GM23248 (cell line): ENCODE measurements around the gene ANO10. TPM values are rescaled to one million over a fixed set of nuclear protein-coding genes. Genes with fewer than 3 reads are reported as not detected.

Experiments used
- DNase-seq: peaks from one replicate; pipeline ENCODE4 v3.0.0-alpha.2; 2015
- H2AFZ ChIP-seq: fragments of 200-600 bp; sonication (generic); 2 replicates; pipeline ENCODE4 v1.6.1; 2016; ENCODE audit warnings: antibody characterized with exemption
- H3F3A ChIP-seq: fragments of 200-600 bp; sonication (generic); 2 replicates; pipeline ENCODE4 v1.6.1; 2016; ENCODE audit warnings: mild to moderate bottlenecking, antibody characterized with exemption, mixed run types; ENCODE audit not compliant: insufficient read depth
- H3K27ac ChIP-seq: fragments of 200-600 bp; sonication (generic); 2 replicates; pipeline ENCODE4 v1.5.1; 2016; ENCODE audit warnings: mild to moderate bottlenecking
- H3K27me3 ChIP-seq: fragments of 200-600 bp; sonication (generic); replicated peaks from 2 replicates; pipeline ENCODE4 v1.6.1; 2016; ENCODE audit warnings: mild to moderate bottlenecking; ENCODE audit not compliant: insufficient read depth
- H3K36me3 ChIP-seq: fragments of 200-600 bp; sonication (generic); 2 replicates; pipeline ENCODE4 v1.6.1; 2016; ENCODE audit warnings: low read depth, mild to moderate bottlenecking
- H3K4me1 ChIP-seq: fragments of 200-600 bp; sonication (generic); 2 replicates; pipeline ENCODE4 v1.6.1; 2016; ENCODE audit warnings: mild to moderate bottlenecking; ENCODE audit not compliant: insufficient read depth
- H3K4me2 ChIP-seq: fragments of 200-600 bp; sonication (generic); one replicate; pipeline ENCODE4 v1.6.1; 2016; ENCODE audit warnings: mild to moderate bottlenecking; ENCODE audit not compliant: unreplicated experiment
- H3K4me3 ChIP-seq: fragments of 200-600 bp; sonication (generic); 2 replicates; pipeline ENCODE4 v1.5.1; 2016; ENCODE audit warnings: mild to moderate bottlenecking
- H3K79me2 ChIP-seq: fragments of 200-600 bp; sonication (generic); 2 replicates; pipeline ENCODE4 v1.6.1; 2016; ENCODE audit warnings: mild to moderate bottlenecking; ENCODE audit not compliant: insufficient read depth
- H3K9ac ChIP-seq: fragments of 200-600 bp; sonication (generic); 2 replicates; pipeline ENCODE4 v1.6.1; 2016; ENCODE audit warnings: mild to moderate bottlenecking
- H3K9me2 ChIP-seq: fragments of 200-600 bp; sonication (generic); 2 replicates; pipeline ENCODE4 v1.6.1; 2016; ENCODE audit warnings: mixed run types, mild to moderate bottlenecking, moderate library complexity; ENCODE audit not compliant: insufficient read depth
- H3K9me3 ChIP-seq: fragments of 200-600 bp; sonication (generic); one replicate; pipeline ENCODE4 v1.6.1; 2017; ENCODE audit warnings: low read depth
- H4K20me1 ChIP-seq: fragments of 200-600 bp; sonication (generic); 2 replicates; pipeline ENCODE4 v1.6.0; 2016; ENCODE audit not compliant: insufficient read depth
- EZH2 ChIP-seq: fragments of 200-600 bp; sonication (generic); IDR thresholded peaks from 2 replicates; pipeline ENCODE4 v1.6.1; 2018; ENCODE audit warnings: antibody characterized with exemption, mild to moderate bottlenecking; ENCODE audit not compliant: insufficient read depth, poor library complexity, severe bottlenecking
- EZH2phosphoT487 ChIP-seq: fragments of 200-600 bp; sonication (generic); IDR thresholded peaks from 2 replicates; pipeline ENCODE4 v1.6.1; 2018; ENCODE audit warnings: antibody characterized with exemption, moderate library complexity, mild to moderate bottlenecking, low read depth; ENCODE audit not compliant: insufficient read depth
- WGBS, 2 experiments: methylation state at CpG; one replicate each; pipeline ENCODE4 v1.1.6; 2015 to 2017; ENCODE audit warnings: low lambda C conversion rate in 2 of 2, low coverage in 1 of 2; ENCODE audit errors: missing lambda C conversion rate in 2 of 2; 5-methylcytosine and 5-hydroxymethylcytosine counted together
- in situ Hi-C: fragments of 300-500 bp; cut with MboI; formaldehyde crosslinking; loops from 2 replicates; pipeline ENCODE4 v1.15.0; 2020
- polyA plus RNA-seq: library from polyadenylated mRNA; unstranded; fragments of >200 nt; fragmentation: Nextera tagmentation; extraction: Ambion mirVana; gene quantifications from 2 replicates; pipeline ENCODE4 v1.2.1, GENCODE V29; 2016
- total RNA-seq: library from RNA; depleted of rRNA; stranded (reverse); fragments of >200 nt; shearing (Covaris generic); gene quantifications from 2 replicates; pipeline ENCODE4 v1.2.3, GENCODE V29; 2014

ANO10 gene
- total and polyA plus RNA-seq, 2 experiments from 2014 or later: 51.1 to 73.2 TPM

DNA sequence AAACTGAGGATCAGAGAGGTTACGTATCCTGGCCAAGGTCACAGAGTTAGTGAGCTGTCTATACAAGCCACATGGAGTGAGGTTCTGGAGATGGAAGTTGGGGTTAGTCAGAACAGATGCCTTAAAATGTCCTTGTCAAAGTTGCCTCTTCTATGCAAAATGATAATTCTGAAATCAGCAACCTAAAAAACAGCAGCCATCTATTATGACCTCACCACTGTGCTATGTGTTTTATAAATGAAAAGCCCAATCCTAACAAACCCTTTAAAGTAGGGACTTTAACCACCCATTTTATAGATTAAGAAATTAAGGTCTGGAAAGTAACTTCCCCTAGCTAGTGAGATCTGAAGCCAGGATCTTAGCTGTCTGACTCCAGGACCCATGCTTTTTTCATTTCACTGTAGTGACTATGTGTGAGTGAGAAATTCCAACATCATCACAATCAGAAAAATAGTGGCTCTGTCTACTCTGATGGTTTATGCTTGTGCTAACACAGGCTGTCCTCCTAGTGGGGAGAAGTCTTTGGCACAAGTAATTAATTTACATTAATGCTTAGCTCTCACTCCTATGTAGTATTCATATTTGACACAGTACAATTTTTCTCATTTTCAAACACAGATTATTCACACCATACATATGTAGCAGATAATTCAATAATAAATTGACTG, 143.6 kb downstream of the ANO10 start:
- in situ Hi-C loops: no loop called here
- no peak overlapping the region for H3K4me3 ChIP-seq
- DNase-seq: peak; percentile 17
- no peaks in the 10 kb centered on the region for H3K4me1 ChIP-seq
- H3F3A ChIP-seq: no peaks in the 10 kb centered on the region
- no peaks in the 10 kb centered on the region for H3K79me2 ChIP-seq
- no peaks in the 10 kb centered on the region for H3K36me3 ChIP-seq
- H2AFZ ChIP-seq: no peak overlapping the region
- H3K9me2 ChIP-seq: no peaks in the 10 kb centered on the region
- H3K9ac ChIP-seq: no peak overlapping the region
- H3K27ac ChIP-seq: no peak overlapping the region
- no peaks in the 10 kb centered on the region for H3K9me3 ChIP-seq
- WGBS, 2 experiments: 92 to 93% methylated on average over 1 of the region's 1 CpG
- no peaks in the 10 kb centered on the region for H3K27me3 ChIP-seq
- TF ChIP-seq EZH2phosphoT487 (no peak), EZH2 (no peak)
- H4K20me1 ChIP-seq: no peaks in the 10 kb centered on the region
- H3K4me2 ChIP-seq: no peak overlapping the region

DNA sequence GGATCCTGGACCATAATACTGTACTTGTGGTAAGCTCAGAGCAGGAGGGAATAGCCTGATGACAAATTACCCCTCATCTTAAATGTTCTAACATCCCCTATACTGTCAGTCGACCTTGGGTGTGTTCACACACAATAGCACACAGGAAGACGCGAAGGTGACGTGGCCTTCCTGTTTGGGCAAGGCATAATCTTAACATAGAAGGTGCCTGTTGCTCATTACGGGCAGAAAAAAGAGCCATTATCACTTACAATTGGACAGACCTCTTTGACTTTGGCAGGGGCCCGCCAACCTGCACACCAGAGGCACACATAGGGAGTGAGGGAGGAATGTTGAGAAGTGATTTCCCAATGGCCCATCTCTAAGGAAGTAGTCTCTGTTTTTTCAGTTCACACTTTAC, 144.2 kb downstream of the ANO10 start:
- no peak overlapping the region for H3K4me2 ChIP-seq
- in situ Hi-C loops: no loop called here
- no peaks in the 10 kb centered on the region for H3K9me3 ChIP-seq

DNA sequence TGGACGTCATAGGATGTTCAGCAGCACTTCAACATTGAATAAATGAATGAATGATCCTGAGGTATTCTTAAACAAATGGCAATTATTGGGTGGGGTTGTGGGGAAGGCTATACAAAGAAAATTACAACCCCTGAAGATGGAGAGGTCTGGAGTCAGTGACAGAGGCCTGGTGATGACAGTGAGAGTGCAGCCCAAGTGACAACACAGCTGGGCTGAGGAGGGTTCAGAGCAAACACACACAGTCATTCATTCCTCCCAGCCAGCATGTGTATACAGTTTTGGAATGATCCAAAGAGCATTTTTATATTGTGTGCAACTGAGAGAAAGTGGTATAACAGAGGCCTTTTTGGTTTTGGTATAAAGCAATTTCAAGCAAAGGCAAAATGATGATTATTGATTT, 148.1 kb downstream of the ANO10 start:
- H3K36me3 ChIP-seq: no peaks in the 10 kb centered on the region
- H3F3A ChIP-seq: no peaks in the 10 kb centered on the region
- H3K9ac ChIP-seq: no peak overlapping the region
- no peaks in the 10 kb centered on the region for H3K9me2 ChIP-seq
- H3K9me3 ChIP-seq: no peaks in the 10 kb centered on the region
- no peak for TF ChIP-seq EZH2
- no peak for TF ChIP-seq EZH2phosphoT487
- no peak overlapping the region for H3K27ac ChIP-seq
- H3K4me3 ChIP-seq: no peak overlapping the region
- no peaks in the 10 kb centered on the region for H4K20me1 ChIP-seq
- WGBS, 2 experiments: 90 to 96% methylated on average over 1 of the region's 1 CpG
- H2AFZ ChIP-seq: no peak overlapping the region
- no peaks in the 10 kb centered on the region for H3K4me1 ChIP-seq
- no peak overlapping the region for H3K4me2 ChIP-seq
- in situ Hi-C loops: no loop called here
- no peak for DNase-seq
- H3K27me3 ChIP-seq: no peaks in the 10 kb centered on the region
- no peaks in the 10 kb centered on the region for H3K79me2 ChIP-seq

More for the DNA sequence above, 144.2 kb downstream of the ANO10 start:
- WGBS, 2 experiments: 89 to 91% methylated on average over 6 of the region's 6 CpGs
- no peaks in the 10 kb centered on the region for H3K4me1 ChIP-seq
- H3K9me2 ChIP-seq: no peaks in the 10 kb centered on the region
- no peak overlapping the region for H2AFZ ChIP-seq
- no peak overlapping the region for H3K27ac ChIP-seq
- H3K27me3 ChIP-seq: no peaks in the 10 kb centered on the region
- H3K9ac ChIP-seq: no peak overlapping the region
- no peak for TF ChIP-seq EZH2
- TF ChIP-seq EZH2phosphoT487: no peak
- H3K4me3 ChIP-seq: no peak overlapping the region
- H3F3A ChIP-seq: no peaks in the 10 kb centered on the region
- DNase-seq: no peak
- H3K36me3 ChIP-seq: no peaks in the 10 kb centered on the region
- no peaks in the 10 kb centered on the region for H4K20me1 ChIP-seq
- no peaks in the 10 kb centered on the region for H3K79me2 ChIP-seq

DNA sequence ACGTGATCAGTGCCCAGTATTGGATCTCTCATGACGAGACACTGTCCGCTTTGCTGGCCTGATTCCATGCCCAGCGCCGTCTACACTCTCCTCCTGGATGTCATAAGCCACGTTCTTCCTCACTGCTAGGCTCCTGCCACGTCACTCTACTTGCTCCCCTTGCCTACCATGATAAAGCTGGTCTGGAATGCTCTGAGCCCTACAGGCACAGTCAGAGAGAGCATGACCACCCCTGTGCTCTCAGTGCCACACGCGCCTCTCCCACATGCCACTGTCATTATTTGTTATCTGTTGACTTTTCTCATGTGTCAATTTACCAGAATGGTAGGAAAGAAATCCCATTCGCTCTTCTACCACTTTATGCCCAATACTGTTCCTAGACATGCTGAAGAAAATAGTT, 148.6 kb downstream of the ANO10 start:
- DNase-seq: no peak
- Histone ChIP-seq H2AFZ (no peak overlapping the region), H3F3A (no peaks in the 10 kb centered on the region), H3K4me2 (no peak overlapping the region), H3K9ac (no peak overlapping the region), H3K79me2 (no peaks in the 10 kb centered on the region), H3K36me3 (no peaks in the 10 kb centered on the region), H3K27me3 (no peaks in the 10 kb centered on the region), H3K9me2 (no peaks in the 10 kb centered on the region), H3K27ac (no peak overlapping the region), H4K20me1 (no peaks in the 10 kb centered on the region), H3K9me3 (no peaks in the 10 kb centered on the region), H3K4me3 (no peak overlapping the region), H3K4me1 (no peaks in the 10 kb centered on the region)
- in situ Hi-C loops: no loop called here
- WGBS, 2 experiments: 82 to 83% methylated on average over 10 of the region's 10 CpGs
- TF ChIP-seq EZH2phosphoT487: no peak
- TF ChIP-seq EZH2: no peak

DNA sequence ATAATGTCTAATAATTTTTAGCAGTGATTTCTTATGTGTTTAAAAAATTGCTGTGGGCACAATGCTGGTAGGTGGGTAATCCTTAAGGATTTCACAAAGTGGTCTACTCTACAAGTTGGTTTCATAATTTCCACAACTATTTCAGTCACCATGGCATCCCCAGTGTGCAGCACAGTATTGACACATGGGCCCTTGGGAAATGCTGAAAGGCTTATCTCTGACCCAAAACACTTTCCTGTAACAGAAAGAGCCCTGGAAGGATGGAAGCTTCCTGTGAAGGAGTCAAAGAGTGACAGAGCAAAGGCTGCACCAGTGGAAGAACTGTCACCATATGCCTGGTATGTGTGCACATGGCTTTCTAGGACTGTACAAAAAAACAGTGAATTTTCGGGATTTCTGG, 153.7 kb downstream of the ANO10 start:
- H3K27me3 ChIP-seq: no peaks in the 10 kb centered on the region
- no peaks in the 10 kb centered on the region for H3K79me2 ChIP-seq
- TF ChIP-seq EZH2phosphoT487 (no peak), EZH2 (no peak)
- no peaks in the 10 kb centered on the region for H3K4me1 ChIP-seq
- 87 to 93% methylated on average over 1 of the region's 1 CpG for WGBS, 2 experiments
- H3K27ac ChIP-seq: no peak overlapping the region
- no peaks in the 10 kb centered on the region for H3F3A ChIP-seq
- H2AFZ ChIP-seq: no peak overlapping the region
- H3K36me3 ChIP-seq: no peaks in the 10 kb centered on the region
- DNase-seq: no peak
- in situ Hi-C loops: no loop called here
- no peaks in the 10 kb centered on the region for H3K9me2 ChIP-seq
- no peak overlapping the region for H3K4me2 ChIP-seq
- no peaks in the 10 kb centered on the region for H4K20me1 ChIP-seq
- no peaks in the 10 kb centered on the region for H3K9me3 ChIP-seq
- H3K9ac ChIP-seq: no peak overlapping the region
- H3K4me3 ChIP-seq: no peak overlapping the region
